Measurements from ENCODE around the gene GEMIN8. TPM values are rescaled to one million over a fixed set of nuclear protein-coding genes. Genes with fewer than 3 reads are reported as not detected.

The GEMIN8 gene
- total and polyA plus RNA-seq, 2 of the 8 experiments (the other 6 are each of a cell fraction or from before 2014, with no cell fraction given) = 18.2 to 31.4 TPM

GRCh38 chrX:14022019-14022418, 7.7 kb downstream of the GEMIN8 start:
- Histone ChIP-seq H3K14ac (ENCODE audit: insufficient read length) (no peak overlapping the region), H3K27ac (ENCODE audit: low read depth, low read length) (no peak overlapping the region), H3K4me2 (ENCODE audit: insufficient read depth in 1 of 2, low read depth in 2 of 2, low read length in 2 of 2) (no peak overlapping the region), H3K36me3 (ENCODE audit: control insufficient read depth in 2 of 4, insufficient read depth in 4 of 4, low read length in 3 of 4) (peaks cover 0 to 14% (median 3%) of the 10 kb centered on the region in 4 experiments; a peak in 5 of 8 replicates), H3K4me1 (replicated peaks in 1 of 4; ENCODE audit: control insufficient read depth in 3 of 4, insufficient read depth in 4 of 4, low read length in 3 of 4) (peaks cover 0 to 4% (median under 1%) of the 10 kb centered on the region in 4 experiments; a peak in 3 of 7 replicates), H2BK12ac (ENCODE audit: low read depth, low read length) (no peak overlapping the region), H3K9me3 (ENCODE audit: insufficient read depth in 2 of 2, low read depth in 1 of 2, low read length in 1 of 2) (no peaks in the 10 kb centered on the region), H3K4ac (replicated peaks; ENCODE audit: insufficient read length, low read depth, low read length) (no peak overlapping the region), H3K56ac (replicated peaks; ENCODE audit: insufficient read length, low read depth, low read length) (no peak overlapping the region), H2BK20ac (ENCODE audit: low read length) (no peak overlapping the region), H3K18ac (ENCODE audit: extremely low read depth, low read length) (no peak overlapping the region), H2AFZ (ENCODE audit: low read length) (no peak overlapping the region), H4K8ac (ENCODE audit: extremely low read depth, insufficient read depth, low read length) (no peak overlapping the region), H3K23ac (ENCODE audit: insufficient read length) (no peak overlapping the region), H2BK15ac (ENCODE audit: low read length) (no peak overlapping the region), H4K91ac (replicated peaks; ENCODE audit: insufficient read length, low read length) (no peak overlapping the region), H4K20me1 (replicated peaks in 1 of 2; ENCODE audit: control insufficient read depth in 1 of 2, insufficient read depth in 2 of 2, low read length in 2 of 2) (no peaks in the 10 kb centered on the region), H3K79me2 (ENCODE audit: control insufficient read depth in 1 of 2, insufficient read depth in 2 of 2, low read length in 2 of 2) (peaks cover 0 to 6% of the 10 kb centered on the region in 2 experiments; a peak in 2 of 4 replicates), H3K79me1 (ENCODE audit: low read depth, low read length) (no peaks in the 10 kb centered on the region), H4K5ac (ENCODE audit: insufficient read length, low read depth, low read length) (no peak overlapping the region), H2BK120ac (replicated peaks; ENCODE audit: low read depth, low read length) (no peak overlapping the region), H3K4me3 (ENCODE audit: extremely low read depth in 1 of 4, insufficient read depth in 2 of 4, low read depth in 3 of 4, low read length in 4 of 4) (no peak overlapping the region), H2AK5ac (ENCODE audit: low read depth, low read length) (no peak overlapping the region), H3K27me3 (replicated peaks in 1 of 4; ENCODE audit: control insufficient read depth in 3 of 4, extremely low read depth in 1 of 4, insufficient read depth in 3 of 4, low read length in 3 of 4) (no peaks in the 10 kb centered on the region), H2BK5ac (ENCODE audit: low read depth, low read length) (no peak overlapping the region), H3K23me2 (ENCODE audit: low read depth, low read length) (no peaks in the 10 kb centered on the region), H3K9ac (replicated peaks in 1 of 4; ENCODE audit: extremely low read depth in 1 of 4, low read depth in 3 of 4, low read length in 3 of 4) (no peak overlapping the region)
- POLR2A ChIA-PET (ENCODE audit: partially characterized antibody) = no interaction called here
- DNase-seq (ENCODE audit: low read depth in 1 of 2, low spot score in 2 of 2) (no peak), FAIRE-seq (no peak)
- CTCF ChIA-PET (ENCODE audit: partially characterized antibody) = no interaction called here
- TF ChIP-seq EGR1 (IDR thresholded peaks at IDR 0.05; ENCODE audit: borderline replicate concordance, low read depth, low read length) = no peak
- TF ChIP-seq YY1 (IDR thresholded peaks at IDR 0.05; ENCODE audit: low read depth, low read length) = no peak
- no peak for TF ChIP-seq ATF3 (IDR thresholded peaks at IDR 0.05; ENCODE audit: insufficient read depth, low read depth, low read length)
- TF ChIP-seq CREB1 (IDR thresholded peaks at IDR 0.05) = no peak
- TF ChIP-seq TAF7 (optimal IDR thresholded peaks at IDR 0.05; ENCODE audit: borderline replicate concordance, low read depth, low read length) = no peak
- TF ChIP-seq TAF1 (IDR thresholded peaks at IDR 0.05; ENCODE audit: low read depth, low read length) = no peak
- no peak for TF ChIP-seq NANOG (IDR thresholded peaks at IDR 0.05; ENCODE audit: insufficient read depth, low read depth, low read length, poor library complexity, severe bottlenecking)
- TF ChIP-seq POU5F1 (IDR thresholded peaks at IDR 0.05; ENCODE audit: low read depth, low read length) = no peak
- TF ChIP-seq SIN3A (conservative IDR thresholded peaks at IDR 0.05 in 1 of 2, IDR thresholded peaks at IDR 0.05 in 1 of 2; ENCODE audit: low read depth in 1 of 2, low read length in 2 of 2) = no peak

All from H1 (cell line).